ENCODE data around the gene PRLR. TPM values are rescaled to one million over a fixed set of nuclear protein-coding genes. Genes with fewer than 3 reads are reported as not detected.

The PRLR gene
- total RNA-seq, 2 donors from 2014 or later = 6.2 to 7.9 TPM

GRCh38 chr5:35002459-35002858 is 227.8 kb downstream of the PRLR start:
- Histone ChIP-seq H3K27ac (no peak overlapping the region), H3K9me3 (no peaks in the 10 kb centered on the region), H3K36me3 (replicated peaks in 1 of 2; ENCODE audit: insufficient read depth in 1 of 2, low read depth in 2 of 2) (no peaks in the 10 kb centered on the region), H3K4me3 (no peak overlapping the region), H3K27me3 (peaks cover 0 to 6% of the 10 kb centered on the region in 2 donors), H3K4me1 (no peaks in the 10 kb centered on the region)
- ATAC-seq (no peak), DNase-seq (no peak)
- WGBS, 2 donors = 81 to 91% methylated on average over 4 to 6 of the region's 6 CpGs
- no peak for TF ChIP-seq POLR2A (IDR thresholded peaks at IDR 0.05)
- intact Hi-C loops (cut with DNase I) = no loop called here

DNA sequence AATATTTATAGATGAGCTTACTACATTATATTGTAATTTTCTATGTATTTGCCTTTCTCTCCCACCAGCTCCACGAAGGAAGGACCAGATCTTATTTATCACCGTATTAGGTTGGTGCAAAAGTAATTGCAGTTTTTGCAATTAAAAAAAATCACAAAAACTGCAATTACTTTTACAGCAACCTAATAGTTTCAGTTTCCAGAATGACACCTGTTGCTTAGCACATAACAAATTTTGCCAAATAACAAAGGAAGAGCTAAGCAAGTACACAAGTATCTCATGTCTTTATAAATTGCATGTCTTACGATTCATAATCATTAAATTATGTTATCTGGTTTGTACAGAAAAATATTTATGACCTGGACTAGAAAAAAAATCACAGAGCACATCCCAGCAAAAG is 228.4 kb downstream of the PRLR start:
- 33 to 69% methylated on average over 3 of the region's 3 CpGs for WGBS, 2 donors
- intact Hi-C loops (cut with DNase I) = no loop called here

More for the DNA sequence above, 228.4 kb downstream of the PRLR start:
- ATAC-seq (no peak), DNase-seq (no peak)
- no peaks in the 10 kb centered on the region for H3K9me3 ChIP-seq
- no peak overlapping the region for H3K27ac ChIP-seq
- peaks cover 0 to 6% of the 10 kb centered on the region in 2 donors for H3K27me3 ChIP-seq
- H3K4me3 ChIP-seq = no peak overlapping the region
- H3K36me3 ChIP-seq (replicated peaks in 1 of 2; ENCODE audit: insufficient read depth in 1 of 2, low read depth in 2 of 2) = no peaks in the 10 kb centered on the region
- TF ChIP-seq POLR2A (IDR thresholded peaks at IDR 0.05) = no peak
- H3K4me1 ChIP-seq = no peaks in the 10 kb centered on the region

Other genes with a start within 250 kb of the PRLR start
- not detected for gene AGXT2, start 182.5 kb downstream of the PRLR start, total RNA-seq

Data from body of pancreas (tissue), 4 donors.